RPMI8226 (cell line): Measurements from ENCODE around the gene GRIP2.

Source experiments
- DNase-seq: peaks from one replicate; pipeline ENCODE4 v3.0.0-alpha.2; 2015

The GRIP2 gene

GRCh38 chr3:14450506-14450905 lies 89.6 kb downstream of the GRIP2 start:
- DNase-seq: no peak

- DNase-seq: no peak
Measured at GRCh38 chr3:14448756-14449727, 91.1 kb downstream of the GRIP2 start.

- no peak for DNase-seq
Measured at GRCh38 chr3:14448063-14448462, 92.1 kb downstream of the GRIP2 start.

- no peak for DNase-seq
Measured at GRCh38 chr3:14446988-14447570, 93.1 kb downstream of the GRIP2 start.

GRCh38 chr3:14445773-14446172 lies 94.4 kb downstream of the GRIP2 start:
- DNase-seq: no peak

GRCh38 chr3:14444380-14444779 lies 95.8 kb downstream of the GRIP2 start:
- DNase-seq: no peak

GRCh38 chr3:14441920-14442300 lies 98.2 kb downstream of the GRIP2 start:
- no peak for DNase-seq

GRCh38 chr3:14441240-14441919 lies 98.8 kb downstream of the GRIP2 start:
- DNase-seq: no peak

GRCh38 chr3:14440531-14441239 lies 99.5 kb downstream of the GRIP2 start:
- no peak for DNase-seq

GRCh38 chr3:14440168-14440518 lies 100.0 kb downstream of the GRIP2 start:
- no peak for DNase-seq

GRCh38 chr3:14439501-14440167 lies 100.5 kb downstream of the GRIP2 start:
- DNase-seq: peak; percentile 19
